Stimulated activated CD8-positive, alpha-beta memory T cell treated with anti-CD3 and anti-CD28 coated beads, Interleukin-12 subunit alpha, Interleukin-12 subunit beta, amount 100 ng/mL, for 24 hours (primary cell): Measurements from ENCODE around the gene ATOSB.
A peak's percentile ranks its signal among the peaks of the same experiment; 100 is the strongest.

Experiments
- DNase-seq: peaks from one replicate; pipeline ENCODE4 v3.0.0-alpha.2; 2020; ENCODE audit errors: extremely low read depth

The ATOSB gene

GRCh38 chr9:35112257-35113020 is 3.2 kb downstream of the ATOSB start:
- no peak for DNase-seq

GRCh38 chr9:35111001-35111933 is 4.4 kb downstream of the ATOSB start:
- DNase-seq = peak; percentile 93

- DNase-seq = no peak
These were observed 5.3 kb downstream of the ATOSB start for GRCh38 chr9:35110327-35110761.

DNA sequence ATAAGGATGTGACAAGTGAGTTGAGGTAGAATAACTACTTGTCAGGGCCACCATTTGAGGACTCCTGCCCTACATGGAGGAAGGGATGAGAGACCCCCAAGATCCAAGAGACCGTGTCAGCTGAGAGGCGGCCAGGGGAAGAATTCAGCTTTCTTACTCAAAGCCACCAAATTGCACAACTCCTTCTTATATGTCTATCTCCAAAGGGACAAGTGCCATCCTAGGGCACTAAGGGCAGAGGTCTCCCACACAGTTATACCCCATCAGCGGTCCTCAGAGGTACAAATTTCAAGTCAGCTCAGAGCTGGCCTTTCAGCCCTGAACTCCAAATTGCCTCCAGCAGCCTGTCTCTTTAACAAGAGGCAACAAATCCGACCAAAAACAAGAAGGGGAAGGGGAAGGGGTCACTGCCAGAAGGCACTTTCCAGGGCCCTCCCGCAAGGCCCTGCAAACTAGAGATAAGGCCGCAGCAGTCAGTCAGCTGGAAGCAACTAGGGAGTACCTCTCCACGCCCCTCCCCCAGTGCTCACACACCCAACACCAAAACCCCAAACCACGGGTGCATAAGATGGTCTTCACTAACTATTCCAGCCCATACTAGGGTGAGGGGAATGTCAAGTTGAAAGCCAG is 6.6 kb downstream of the ATOSB start:
- DNase-seq = no peak

DNA sequence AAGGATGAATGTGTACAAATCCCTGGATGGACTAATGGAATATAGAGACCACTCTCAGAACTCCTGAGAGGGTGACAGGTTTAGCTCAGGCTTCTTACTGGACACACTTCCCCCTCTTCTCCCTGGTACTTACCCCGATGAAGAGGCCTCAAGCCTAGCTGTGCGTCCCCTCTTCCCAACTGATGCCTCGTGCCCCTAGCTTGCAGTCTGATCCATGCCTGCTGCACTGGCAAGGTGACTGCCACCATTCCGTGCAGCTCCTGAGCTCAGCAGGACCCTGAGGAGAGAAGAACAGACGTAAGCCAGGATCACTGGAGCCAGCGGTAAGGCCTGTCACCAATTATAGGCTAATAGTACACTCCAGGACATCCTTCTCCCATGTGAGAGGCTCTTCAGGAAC is 7.2 kb downstream of the ATOSB start:
- no peak for DNase-seq

GRCh38 chr9:35107297-35108290 is 8.1 kb downstream of the ATOSB start:
- DNase-seq = no peak

DNA sequence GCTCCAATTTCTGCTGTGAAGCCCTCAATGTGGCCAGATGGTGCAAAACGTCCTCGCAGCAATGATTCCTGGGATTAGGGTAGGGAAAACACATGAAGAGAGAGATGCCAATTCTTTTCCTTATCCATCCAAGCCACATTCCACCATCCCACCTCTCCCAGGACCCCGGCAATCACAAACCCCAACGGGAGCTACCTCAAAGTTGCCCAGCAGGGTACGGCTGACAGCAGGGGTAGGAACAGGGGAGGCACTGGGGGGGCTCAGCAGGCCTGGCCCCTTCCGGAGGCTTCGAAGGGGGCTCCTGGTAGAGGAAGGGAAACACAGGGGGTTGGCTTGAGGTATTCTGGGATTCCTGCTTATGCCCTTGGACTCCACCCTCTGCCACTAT is 9.3 kb downstream of the ATOSB start:
- DNase-seq = no peak

DNA sequence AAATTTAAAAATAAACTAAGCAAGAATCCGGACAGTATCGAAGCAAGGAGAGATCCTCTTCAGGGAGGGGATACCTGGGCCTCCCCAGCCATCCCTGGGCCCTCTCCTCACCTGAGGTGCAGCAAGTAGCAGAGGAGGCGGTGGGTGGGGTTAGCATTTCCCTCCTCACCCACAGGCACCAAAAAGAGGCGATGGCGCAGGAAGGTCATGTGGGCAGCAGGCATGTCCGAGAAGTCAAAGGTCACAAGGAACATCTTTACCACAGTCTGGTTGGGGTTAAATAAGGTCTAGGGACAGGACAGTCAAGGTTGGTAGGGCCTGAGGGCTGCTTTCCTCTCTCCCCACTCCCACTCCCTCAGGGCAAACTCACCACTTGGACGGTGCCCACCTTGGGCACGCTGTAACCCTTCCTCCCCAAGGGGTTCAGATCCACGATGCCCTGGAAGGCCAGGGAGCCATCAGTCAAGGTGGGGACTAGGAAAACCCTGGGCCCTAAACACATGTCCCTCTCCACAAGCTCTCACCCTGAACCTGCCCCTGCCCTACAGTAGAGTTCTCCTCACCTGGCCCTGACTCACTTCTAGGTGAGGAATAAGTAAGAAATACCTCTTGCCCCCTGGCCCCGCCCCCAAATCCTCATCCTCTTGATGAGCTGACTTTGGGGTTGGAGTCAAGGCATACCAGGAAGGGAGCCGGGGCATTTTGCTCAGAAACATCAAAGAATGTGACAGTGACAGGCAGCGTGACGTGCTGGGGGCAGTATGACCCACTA is 9.9 kb downstream of the ATOSB start:
- no peak for DNase-seq

- no peak for DNase-seq
These were observed 10.5 kb downstream of the ATOSB start for GRCh38 chr9:35105126-35105525.

- DNase-seq = no peak
These were observed 11.1 kb downstream of the ATOSB start for GRCh38 chr9:35104586-35104985.

- DNase-seq = no peak
These were observed 11.9 kb downstream of the ATOSB start for GRCh38 chr9:35103660-35104191.

DNA sequence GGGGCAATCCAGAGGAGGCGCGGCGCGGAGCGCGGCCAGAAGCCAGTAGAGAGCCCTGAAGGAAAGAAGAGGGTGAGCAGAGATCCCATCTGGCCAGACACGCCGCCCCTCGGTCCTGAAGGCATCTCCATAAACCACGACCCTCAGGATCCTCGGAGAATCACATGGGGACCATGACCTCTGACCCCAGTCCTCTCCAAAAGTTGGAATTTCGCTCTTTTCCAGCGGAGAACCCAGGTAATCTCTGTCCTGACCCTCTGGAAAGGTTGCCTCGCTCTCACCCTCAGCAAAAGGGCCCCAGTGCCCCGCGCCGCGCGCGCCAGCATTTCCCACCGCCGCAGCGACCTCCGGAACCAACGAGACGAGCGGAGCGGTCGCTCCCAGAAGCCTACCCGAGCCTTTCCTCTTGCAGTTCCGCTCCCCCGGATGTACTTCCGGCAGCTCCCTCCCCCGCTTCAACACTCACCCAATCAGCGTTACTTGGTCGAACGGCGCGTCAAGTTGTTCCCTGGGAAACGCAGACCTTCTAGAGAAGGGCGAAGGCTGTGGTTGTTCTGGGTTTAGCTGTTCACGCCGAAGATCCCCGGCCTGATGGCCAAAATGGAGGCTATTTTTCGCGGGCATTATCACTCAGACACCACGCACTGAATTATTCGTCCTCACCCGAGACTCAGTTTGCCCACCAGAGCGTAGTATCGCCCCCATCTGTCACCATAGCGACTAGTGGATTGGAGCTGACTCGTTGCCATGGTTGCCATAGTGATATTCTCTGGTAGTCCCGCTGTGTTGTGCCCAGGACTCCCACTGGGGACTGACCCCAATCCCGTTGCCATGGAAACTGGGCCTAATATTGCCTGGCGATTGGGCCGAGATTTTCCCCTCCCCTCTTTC is 12.6 kb downstream of the ATOSB start, which contains the start of gene STOML2:
TSS of gene STOML2 (minus strand) at position 363 of the 891 bp plus-strand sequence. CDS start at position 326, 37 bp downstream.
- DNase-seq = peak; percentile 82

DNA sequence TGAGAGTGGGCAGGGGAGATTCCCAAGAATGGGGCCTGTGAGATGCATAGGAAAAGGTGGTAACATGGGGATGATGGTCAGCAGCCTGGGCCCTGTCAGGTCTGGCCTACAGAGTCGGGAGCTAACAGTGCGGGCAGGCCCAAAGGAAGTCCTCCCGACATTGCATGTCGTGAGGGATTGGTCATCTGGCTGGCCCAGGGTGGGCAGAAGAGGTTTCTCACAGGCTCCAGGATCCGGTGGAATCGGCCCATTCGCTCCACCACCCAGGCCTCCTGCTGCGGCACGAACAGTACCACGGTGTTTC is 13.2 kb downstream of the ATOSB start:
- no peak for DNase-seq

- no peak for DNase-seq
These were observed 18.1 kb downstream of the ATOSB start for GRCh38 chr9:35097573-35097972.

- DNase-seq = peak; percentile 73
These were observed 19.4 kb downstream of the ATOSB start, which contains the start of gene PIGO for GRCh38 chr9:35096035-35096849. Gene PIGO (minus strand): TSS chr9:35096591. CDS start chr9:35095565, 1,026 bp downstream.

DNA sequence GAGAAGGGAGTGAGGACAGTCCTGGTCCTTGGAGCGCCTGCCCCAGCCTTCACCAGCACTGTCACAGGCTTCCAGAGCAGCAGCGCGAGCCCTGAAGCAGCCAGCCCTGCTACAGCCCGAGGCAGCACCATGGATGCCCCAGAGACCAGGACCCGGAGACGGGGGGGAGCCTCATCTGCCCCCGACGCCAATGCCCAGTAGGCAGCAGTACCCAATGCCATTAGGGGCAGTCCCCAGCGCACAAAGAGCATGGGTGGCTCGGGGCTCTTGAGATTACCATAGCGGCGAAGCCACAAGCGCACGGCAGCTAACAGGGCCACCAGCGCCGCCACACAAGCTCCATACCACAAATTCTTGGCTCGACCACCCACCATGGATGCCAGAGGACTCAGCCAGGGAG is 24.1 kb downstream of the ATOSB start:
- DNase-seq = no peak

- no peak for DNase-seq
These were observed 26.2 kb downstream of the ATOSB start for GRCh38 chr9:35089434-35089833.

- no peak for DNase-seq
These were observed 30.6 kb downstream of the ATOSB start for GRCh38 chr9:35085078-35085477.
